Naive B cell (primary cell): ENCODE results near the gene MTF2. TPM values are rescaled to one million over a fixed set of nuclear protein-coding genes. Genes with fewer than 3 reads are reported as not detected.

ENCODE experiments used
- ATAC-seq, 2 donors: fragments of 150-1000 bp; cut with Tn5 transposase; 2 replicates each; pipeline ENCODE4 v1.10.0; 2021; ENCODE audit warnings: low read depth in 2 of 2, mild to moderate bottlenecking in 2 of 2, moderate library complexity in 2 of 2
- DNase-seq: peaks from one replicate; pipeline ENCODE4 v3.0.0; 2022
- H3K27ac Mint-ChIP-seq, 6 donors: one replicate each; pipeline ENCODE4 v1.8.0; 2020 to 2022; ENCODE audit warnings: mild to moderate bottlenecking in 6 of 6, mixed read lengths in 6 of 6, moderate library complexity in 5 of 6, inconsistent platforms in 2 of 6
- H3K27me3 Mint-ChIP-seq, 3 donors: one replicate each; pipeline ENCODE4 v1.8.0; 2021 to 2022; ENCODE audit warnings: mixed read lengths in 3 of 3, mild to moderate bottlenecking in 1 of 3
- H3K36me3 Mint-ChIP-seq, 2 donors: one replicate each; pipeline ENCODE4 v1.8.0; 2020 to 2022; ENCODE audit warnings: mixed read lengths in 2 of 2, inconsistent platforms in 1 of 2, mild to moderate bottlenecking in 1 of 2
- H3K4me1 Mint-ChIP-seq, 3 donors: one replicate each; pipeline ENCODE4 v1.8.0; 2020 to 2022; ENCODE audit warnings: mixed read lengths in 3 of 3, inconsistent platforms in 1 of 3, mild to moderate bottlenecking in 1 of 3, moderate library complexity in 1 of 3
- H3K4me3 Mint-ChIP-seq, 8 donors: one replicate each; pipeline ENCODE4 v1.8.0; 2020 to 2022; ENCODE audit warnings: mild to moderate bottlenecking in 8 of 8, mixed read lengths in 8 of 8, moderate library complexity in 8 of 8, inconsistent platforms in 2 of 8
- H3K9me3 Mint-ChIP-seq, 7 donors: one replicate each; pipeline ENCODE4 v1.8.0; 2020 to 2022; ENCODE audit warnings: mixed read lengths in 7 of 7, mild to moderate bottlenecking in 5 of 7, inconsistent platforms in 2 of 7, moderate library complexity in 1 of 7
- polyA plus RNA-seq, 6 donors: library from polyadenylated mRNA; unstranded; fragments of 300-500 nt; fragmentation: Illumina TruSeq; gene quantifications; one replicate each; pipeline ENCODE4 v1.2.3, GENCODE V29; 2021; ENCODE audit warnings: low read depth in 6 of 6

MTF2 gene
- polyA plus RNA-seq, 6 donors from 2014 or later = 83.6 to 146 (median 97.7) TPM

DNA sequence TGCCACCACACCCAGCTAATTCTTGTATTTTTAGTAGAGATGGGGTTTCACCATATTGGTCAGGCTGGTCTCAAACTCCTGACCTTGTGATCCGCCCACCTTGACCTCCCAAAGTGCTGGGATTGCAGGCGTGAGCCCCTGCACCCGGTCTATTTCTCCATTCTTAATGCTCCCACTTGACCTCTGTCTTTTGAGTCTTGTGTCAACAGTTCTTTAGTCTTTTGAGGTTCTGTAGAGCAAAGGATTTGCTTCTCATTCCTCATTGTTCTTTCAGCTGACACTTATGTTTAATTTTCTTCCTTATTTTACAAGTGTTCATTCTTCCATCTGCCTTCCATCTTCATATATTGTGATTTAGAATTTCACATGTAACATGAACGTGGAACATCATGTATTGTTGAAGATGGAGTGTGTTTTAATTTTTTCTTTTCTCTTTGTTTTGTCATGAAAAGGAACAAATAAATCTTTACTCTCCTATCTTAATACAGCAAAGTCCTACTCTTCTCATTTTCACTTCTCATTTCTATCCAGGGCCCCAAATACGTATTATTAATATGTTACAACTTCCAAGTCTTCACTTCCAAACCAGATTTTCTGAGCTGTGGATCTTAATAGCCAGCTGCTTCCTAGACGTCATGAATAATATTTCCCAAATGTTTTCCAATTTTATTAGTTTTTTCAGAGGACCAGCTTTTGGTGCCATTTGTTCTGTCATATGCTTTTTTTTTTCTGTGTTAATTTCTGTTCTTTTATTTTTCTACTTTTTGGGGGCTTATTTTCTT, 16.9 kb downstream of the MTF2 start:
- peaks cover 43 to 81% (median 65%) of the 10 kb centered on the region in 3 donors for H3K4me1 Mint-ChIP-seq
- H3K4me3 Mint-ChIP-seq = peak overlapping the region in 6 of 8 donors; percentile 10 to 69 (median 34)

DNA sequence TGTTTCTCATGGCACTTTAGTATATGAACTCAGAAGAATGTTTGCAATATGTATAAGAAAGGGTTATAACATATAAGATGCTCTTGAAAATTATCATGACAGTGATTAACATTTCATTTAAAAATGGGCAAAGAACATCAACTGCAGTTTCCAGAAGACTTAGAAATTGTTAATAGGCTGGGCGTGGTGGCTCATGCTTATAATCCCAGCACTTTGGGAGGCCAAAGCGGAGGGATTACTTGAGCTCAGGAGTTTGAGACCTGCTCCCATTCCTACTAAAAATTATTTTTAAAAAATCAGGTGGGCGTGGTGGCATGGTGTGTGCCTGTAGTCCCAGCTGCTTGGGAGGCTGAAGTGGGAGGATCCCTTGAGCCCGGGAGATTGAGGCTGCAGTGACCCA, 23.1 kb downstream of the MTF2 start:
- peaks cover 47 to 68% (median 62%) of the 10 kb centered on the region in 3 donors for H3K4me1 Mint-ChIP-seq
- peak overlapping the region in 2 of 6 donors; percentile 21 to 87 for H3K27ac Mint-ChIP-seq
- H3K27me3 Mint-ChIP-seq = no peaks in the 10 kb centered on the region
- H3K4me3 Mint-ChIP-seq = peak overlapping the region in 1 of 8 donors; percentile 56
- H3K9me3 Mint-ChIP-seq = peaks cover 0 to 10% (median 4%) of the 10 kb centered on the region in 7 donors
- DNase-seq (no peak), ATAC-seq (no peak)
- peaks cover 14 to 16% of the 10 kb centered on the region in 2 donors for H3K36me3 Mint-ChIP-seq

More for the DNA sequence above, 16.9 kb downstream of the MTF2 start:
- ATAC-seq = peak in 1 of 2 donors; percentile 33
- H3K36me3 Mint-ChIP-seq = peaks cover 6 to 7% of the 10 kb centered on the region in 2 donors
- no peak for DNase-seq
- H3K27ac Mint-ChIP-seq = peak overlapping the region in 5 of 6 donors; percentile 19 to 93 (median 71)
- H3K9me3 Mint-ChIP-seq = no peaks in the 10 kb centered on the region
- no peaks in the 10 kb centered on the region for H3K27me3 Mint-ChIP-seq

DNA sequence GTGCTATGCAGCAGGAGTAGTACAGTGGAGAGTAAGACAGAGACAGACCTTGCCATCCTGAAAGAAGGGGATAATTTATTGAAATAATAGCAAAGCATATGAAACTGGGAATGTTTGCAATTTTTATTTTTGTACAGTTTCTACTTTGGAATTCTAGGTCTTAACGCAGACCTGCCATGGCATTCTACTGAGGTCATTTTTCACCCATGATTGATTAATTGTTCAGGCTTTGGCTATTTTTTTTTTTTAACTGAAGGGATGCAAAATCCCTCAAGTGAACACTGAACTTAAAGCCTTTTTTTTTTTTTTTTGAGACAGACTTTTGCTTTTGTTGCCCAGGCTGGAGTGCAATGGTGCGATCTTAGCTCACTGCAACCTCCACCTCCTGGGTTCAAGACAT, 27.1 kb downstream of the MTF2 start:
- peaks cover 25 to 28% of the 10 kb centered on the region in 2 donors for H3K36me3 Mint-ChIP-seq
- H3K9me3 Mint-ChIP-seq = peaks cover 0 to 25% (median 16%) of the 10 kb centered on the region in 7 donors
- H3K27me3 Mint-ChIP-seq = no peaks in the 10 kb centered on the region
- ATAC-seq (no peak), DNase-seq (no peak)
- peak overlapping the region in 1 of 6 donors; percentile 26 for H3K27ac Mint-ChIP-seq
- peaks cover 32 to 40% (median 36%) of the 10 kb centered on the region in 3 donors for H3K4me1 Mint-ChIP-seq
- no peak overlapping the region for H3K4me3 Mint-ChIP-seq

DNA sequence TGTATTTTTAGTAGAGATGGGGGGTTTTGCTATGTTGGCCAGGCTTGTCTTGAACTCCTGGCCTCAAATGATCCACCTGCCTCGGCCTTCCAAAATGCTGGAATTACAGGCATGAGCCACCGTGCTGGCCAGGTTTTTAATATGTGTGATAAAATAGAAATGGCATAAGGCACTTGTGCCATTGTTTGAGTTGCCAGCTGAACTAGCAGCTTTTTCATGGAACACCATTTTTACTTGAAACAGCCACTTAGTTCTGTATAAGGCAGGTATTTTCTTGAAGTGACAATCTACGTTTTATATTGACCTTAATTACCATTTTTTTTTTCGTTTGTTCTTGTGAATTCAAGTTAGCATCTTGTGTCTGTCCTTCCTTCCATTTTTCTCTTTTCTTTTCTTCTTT, 28.3 kb downstream of the MTF2 start:
- peaks cover 25 to 28% of the 10 kb centered on the region in 2 donors for H3K36me3 Mint-ChIP-seq
- DNase-seq (no peak), ATAC-seq (no peak)
- peaks cover 31 to 40% (median 33%) of the 10 kb centered on the region in 3 donors for H3K4me1 Mint-ChIP-seq
- H3K27ac Mint-ChIP-seq = peak overlapping the region in 1 of 6 donors; percentile 81
- no peaks in the 10 kb centered on the region for H3K27me3 Mint-ChIP-seq
- peaks cover 0 to 25% (median 16%) of the 10 kb centered on the region in 7 donors for H3K9me3 Mint-ChIP-seq
- H3K4me3 Mint-ChIP-seq = no peak overlapping the region

DNA sequence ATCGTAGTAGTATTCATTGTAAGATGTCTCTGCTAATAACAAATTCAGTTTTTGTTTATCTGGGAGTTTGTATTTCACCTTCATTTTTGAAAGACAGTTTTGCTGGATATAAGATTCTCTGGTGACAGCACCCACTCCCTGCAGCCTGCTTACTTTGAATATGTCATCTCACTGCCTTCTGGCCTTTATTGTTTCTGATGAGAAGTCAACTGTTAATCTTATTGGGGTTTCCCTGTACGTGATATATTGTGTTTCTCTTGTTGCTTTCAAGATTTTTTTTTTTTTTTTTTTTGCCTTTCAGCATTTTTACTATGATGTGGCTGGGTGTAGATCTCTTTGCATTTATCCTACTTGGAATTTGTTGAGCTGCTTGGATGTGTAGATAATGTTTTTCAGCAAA, 29.3 kb downstream of the MTF2 start:
- Mint-ChIP-seq H3K9me3 (peaks cover 0 to 25% (median 16%) of the 10 kb centered on the region in 7 donors), H3K4me1 (peaks cover 27 to 38% (median 30%) of the 10 kb centered on the region in 3 donors), H3K4me3 (peak overlapping the region in 1 of 8 donors; percentile 36), H3K36me3 (peaks cover 25 to 34% of the 10 kb centered on the region in 2 donors), H3K27me3 (no peaks in the 10 kb centered on the region), H3K27ac (no peak overlapping the region)
- no peak for ATAC-seq
- DNase-seq = no peak

DNA sequence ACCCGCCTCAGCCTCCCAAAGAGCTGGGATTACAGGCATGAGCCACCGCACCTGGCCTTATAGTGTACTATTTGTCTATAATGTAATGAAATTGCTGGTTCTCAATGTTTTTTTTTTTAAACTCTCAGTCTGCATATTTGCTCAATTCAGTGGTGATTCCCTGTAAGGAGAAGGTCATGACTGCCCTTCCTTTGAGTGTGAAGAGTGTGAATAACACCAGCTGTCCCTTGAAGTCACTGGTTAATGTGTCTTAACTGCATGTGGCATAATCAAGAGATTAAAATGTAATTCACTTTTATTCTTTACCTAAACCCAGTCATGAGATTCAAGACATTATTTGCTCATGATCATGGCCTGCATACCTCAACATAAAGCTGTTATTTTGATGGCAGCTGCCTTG, 30.5 kb downstream of the MTF2 start:
- Mint-ChIP-seq H3K9me3 (peaks cover 0 to 25% (median 16%) of the 10 kb centered on the region in 7 donors), H3K27ac (peak overlapping the region in 3 of 6 donors; percentile 49 to 66 (median 52)), H3K4me3 (peak overlapping the region in 1 of 8 donors; percentile 22), H3K4me1 (peaks cover 23 to 33% (median 27%) of the 10 kb centered on the region in 3 donors), H3K27me3 (no peaks in the 10 kb centered on the region), H3K36me3 (peaks cover 25 to 35% of the 10 kb centered on the region in 2 donors)
- no peak for DNase-seq
- ATAC-seq = no peak

DNA sequence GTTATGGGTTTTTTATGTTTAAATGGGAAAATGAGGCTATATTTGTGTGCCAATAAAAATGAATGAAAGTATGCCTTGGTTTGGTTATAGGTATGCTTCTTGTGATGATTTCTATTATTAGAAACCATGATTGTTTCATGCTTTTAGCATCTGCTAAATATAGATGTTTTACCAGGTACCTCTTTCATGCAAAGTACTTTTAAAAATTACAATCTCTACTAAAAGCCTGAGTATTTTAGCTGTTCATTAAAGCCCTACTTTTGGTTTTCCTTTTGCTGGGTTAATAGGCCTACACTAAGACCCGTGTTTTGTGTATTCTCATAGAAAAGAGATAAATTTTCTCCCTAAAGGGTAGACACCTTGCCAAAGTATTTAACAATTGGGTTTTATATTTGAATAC, 32.0 kb downstream of the MTF2 start:
- Mint-ChIP-seq H3K4me3 (no peak overlapping the region), H3K36me3 (peaks cover 19 to 32% of the 10 kb centered on the region in 2 donors), H3K4me1 (peaks cover 14 to 27% (median 18%) of the 10 kb centered on the region in 3 donors), H3K27me3 (no peaks in the 10 kb centered on the region), H3K27ac (no peak overlapping the region), H3K9me3 (peaks cover 0 to 23% (median 14%) of the 10 kb centered on the region in 7 donors)
- no peak for ATAC-seq
- no peak for DNase-seq

DNA sequence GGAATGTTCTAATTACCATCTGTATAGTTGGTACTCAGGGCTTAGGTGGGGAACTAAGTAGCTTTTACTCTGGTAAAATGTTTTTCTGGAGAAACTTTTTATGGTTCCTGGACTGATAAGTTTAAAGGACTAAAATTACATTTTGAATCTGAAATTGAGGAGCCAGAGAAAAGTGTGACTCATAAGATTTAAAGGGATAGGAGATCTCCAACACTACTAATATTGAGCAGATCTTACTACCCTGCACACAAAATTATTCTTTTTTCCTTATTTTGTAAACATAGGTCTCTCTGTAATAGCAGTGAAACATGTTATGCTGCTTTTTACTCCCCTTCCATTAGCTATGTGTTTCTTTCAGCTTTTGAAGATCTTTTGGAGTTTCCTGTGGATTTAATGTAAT, 32.5 kb downstream of the MTF2 start:
- peaks cover 0 to 21% (median 13%) of the 10 kb centered on the region in 7 donors for H3K9me3 Mint-ChIP-seq
- no peak overlapping the region for H3K4me3 Mint-ChIP-seq
- ATAC-seq (no peak), DNase-seq (no peak)
- H3K4me1 Mint-ChIP-seq = peaks cover 12 to 27% (median 17%) of the 10 kb centered on the region in 3 donors
- peaks cover 20 to 30% of the 10 kb centered on the region in 2 donors for H3K36me3 Mint-ChIP-seq
- H3K27ac Mint-ChIP-seq = peak overlapping the region in 3 of 6 donors; percentile 13 to 84 (median 78)
- no peaks in the 10 kb centered on the region for H3K27me3 Mint-ChIP-seq

DNA sequence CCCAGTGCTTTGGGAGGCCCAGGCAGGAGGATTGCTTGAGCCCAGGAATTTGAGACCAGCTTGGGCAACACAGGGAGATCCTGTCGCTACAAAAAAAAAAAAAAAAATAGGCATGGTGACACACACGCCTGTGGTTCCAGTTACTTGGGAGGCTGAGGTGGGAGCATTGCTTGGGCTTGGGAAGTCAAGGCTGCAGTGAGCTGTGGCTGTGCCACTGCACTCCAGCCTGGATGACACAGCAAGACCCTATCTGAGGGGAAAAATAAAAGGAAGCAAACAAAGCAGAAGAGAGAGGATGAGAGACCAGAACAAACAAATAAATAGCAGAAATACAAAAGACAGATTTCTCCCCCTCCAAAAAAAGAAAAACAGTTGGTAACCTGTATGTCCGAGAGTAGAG, 34.0 kb downstream of the MTF2 start:
- H3K9me3 Mint-ChIP-seq = peaks cover 0 to 8% (median 5%) of the 10 kb centered on the region in 7 donors
- H3K4me1 Mint-ChIP-seq = peaks cover 12 to 24% (median 17%) of the 10 kb centered on the region in 3 donors
- peak overlapping the region in 3 of 6 donors; percentile 39 to 88 (median 44) for H3K27ac Mint-ChIP-seq
- no peak for ATAC-seq
- DNase-seq = no peak
- no peaks in the 10 kb centered on the region for H3K27me3 Mint-ChIP-seq
- H3K36me3 Mint-ChIP-seq = peaks cover 22% of the 10 kb centered on the region in 2 donors
- no peak overlapping the region for H3K4me3 Mint-ChIP-seq

DNA sequence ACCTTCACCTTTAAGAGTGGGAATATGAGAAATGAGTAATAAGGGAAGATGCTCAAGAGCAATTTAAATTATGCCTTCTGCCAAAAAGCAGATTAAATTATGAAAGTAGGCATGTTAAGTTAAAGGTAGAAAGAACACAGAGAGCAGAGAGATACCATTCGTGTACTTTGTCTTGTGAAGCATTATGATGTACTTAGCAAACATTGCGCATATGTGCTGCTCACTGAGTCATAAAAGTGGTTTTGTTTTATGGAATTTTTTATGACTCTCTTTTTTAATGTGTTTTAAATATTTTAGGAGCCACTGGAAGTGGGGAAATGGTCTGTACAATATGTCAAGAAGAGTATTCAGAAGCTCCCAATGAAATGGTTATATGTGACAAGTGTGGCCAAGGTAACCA, 35.3 kb downstream of the MTF2 start:
- DNase-seq = no peak
- peaks cover 11 to 18% (median 16%) of the 10 kb centered on the region in 3 donors for H3K4me1 Mint-ChIP-seq
- peaks cover 14 to 15% of the 10 kb centered on the region in 2 donors for H3K36me3 Mint-ChIP-seq
- H3K9me3 Mint-ChIP-seq = no peaks in the 10 kb centered on the region
- H3K4me3 Mint-ChIP-seq = no peak overlapping the region
- H3K27me3 Mint-ChIP-seq = no peaks in the 10 kb centered on the region
- H3K27ac Mint-ChIP-seq = no peak overlapping the region
- no peak for ATAC-seq

DNA sequence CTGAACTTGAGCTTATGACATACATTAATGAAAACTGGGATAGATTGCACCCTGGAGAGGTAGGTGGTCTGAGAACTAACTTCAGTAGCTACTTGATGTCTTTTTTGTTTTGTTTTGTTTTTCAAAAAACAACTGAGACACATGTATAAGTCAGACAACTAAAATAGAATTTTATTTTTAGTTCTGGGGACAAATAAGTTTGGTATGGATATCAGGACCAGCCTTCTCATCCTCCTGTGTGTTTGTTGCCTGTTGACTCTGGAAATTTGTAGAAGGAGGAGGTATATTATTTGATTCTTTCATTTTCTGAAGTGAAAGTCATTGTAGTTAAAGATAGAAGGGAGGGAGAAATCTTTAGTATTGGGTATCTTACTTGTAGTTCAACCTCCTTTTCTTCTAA, 41.5 kb downstream of the MTF2 start:
- Mint-ChIP-seq H3K4me1 (peaks cover 0 to 13% (median 7%) of the 10 kb centered on the region in 3 donors), H3K4me3 (no peak overlapping the region), H3K9me3 (no peaks in the 10 kb centered on the region), H3K36me3 (peaks cover 4 to 13% of the 10 kb centered on the region in 2 donors), H3K27me3 (no peaks in the 10 kb centered on the region), H3K27ac (peak overlapping the region in 1 of 6 donors; percentile 54)
- no peak for ATAC-seq
- no peak for DNase-seq

DNA sequence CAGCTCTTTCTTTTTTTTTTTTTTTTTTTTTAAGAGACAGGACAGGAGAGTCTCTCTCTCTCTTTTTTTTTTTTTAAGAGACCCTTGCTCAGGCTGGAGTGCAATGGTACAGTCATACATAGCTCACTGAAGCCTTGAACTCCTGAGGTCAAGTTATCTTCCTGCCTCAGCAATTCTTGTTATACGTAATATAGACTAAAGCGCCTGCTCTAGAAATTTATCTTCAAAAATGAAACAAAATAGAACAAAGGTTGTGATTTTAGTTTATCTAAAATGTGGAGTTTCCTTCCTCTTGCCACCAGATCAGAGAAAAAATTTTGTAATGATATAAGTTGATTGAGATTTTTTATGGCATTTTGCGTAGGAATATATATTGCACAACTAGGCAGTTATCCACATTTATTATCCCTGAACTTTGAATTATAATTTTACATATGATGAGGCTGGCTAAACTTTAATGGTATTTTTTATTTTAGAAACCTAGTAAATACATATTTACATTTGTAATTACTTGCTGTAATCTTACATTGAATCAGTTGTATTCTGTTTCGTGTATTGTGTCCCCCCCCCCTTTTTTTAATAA, 44.2 kb downstream of the MTF2 start:
- no peak for ATAC-seq
- Mint-ChIP-seq H3K27me3 (no peaks in the 10 kb centered on the region), H3K4me3 (no peak overlapping the region), H3K4me1 (peaks cover 0 to 13% (median 7%) of the 10 kb centered on the region in 3 donors), H3K27ac (no peak overlapping the region), H3K36me3 (peaks cover 4 to 10% of the 10 kb centered on the region in 2 donors), H3K9me3 (no peaks in the 10 kb centered on the region)
- no peak for DNase-seq

DNA sequence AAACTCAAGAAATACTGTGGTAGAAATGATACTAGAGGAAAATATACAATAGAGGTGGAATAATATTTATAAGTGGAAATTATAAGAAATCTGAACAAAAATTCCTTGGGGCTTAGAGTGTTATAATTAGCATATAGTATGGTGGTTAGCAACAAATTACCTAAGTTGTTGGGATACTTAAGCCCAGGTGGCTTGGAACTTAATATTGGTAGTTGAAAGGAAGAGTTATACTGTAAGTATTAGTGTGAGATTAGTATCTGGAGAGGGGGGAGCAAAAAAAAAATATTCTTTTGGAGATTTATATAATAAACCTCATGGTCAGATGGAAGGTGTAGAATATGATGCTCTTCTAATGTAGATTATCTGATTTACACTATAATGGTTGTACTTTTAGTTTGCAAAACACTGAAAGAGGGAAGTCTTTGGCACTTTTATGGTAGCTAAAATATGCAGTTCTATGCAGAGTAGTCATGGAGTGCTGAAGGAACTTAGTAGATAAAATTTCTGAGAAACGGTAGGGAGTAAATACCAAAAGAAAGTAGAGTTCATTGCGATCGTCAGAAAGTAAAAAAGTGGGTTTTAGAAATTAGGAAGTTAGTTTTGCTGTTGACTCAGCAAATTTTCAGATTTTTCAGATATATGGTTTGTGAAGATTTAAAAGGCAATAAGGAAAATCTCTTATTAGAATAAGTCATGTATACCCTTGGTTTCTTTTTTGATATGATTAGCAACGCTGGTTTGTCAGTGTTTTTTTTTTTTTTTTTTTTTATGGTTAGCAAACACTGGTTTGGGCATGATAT, 45.7 kb downstream of the MTF2 start:
- DNase-seq (no peak), ATAC-seq (no peak)
- Mint-ChIP-seq H3K27ac (peak overlapping the region in 4 of 6 donors; percentile 16 to 87 (median 48)), H3K36me3 (peaks cover 4 to 10% of the 10 kb centered on the region in 2 donors), H3K4me1 (peaks cover 0 to 13% (median 7%) of the 10 kb centered on the region in 3 donors), H3K9me3 (no peaks in the 10 kb centered on the region), H3K4me3 (no peak overlapping the region), H3K27me3 (no peaks in the 10 kb centered on the region)
